ENCODE data around the gene KLF8.
A peak's percentile ranks its signal among the peaks of the same experiment; 100 is the strongest.

The KLF8 gene

DNA sequence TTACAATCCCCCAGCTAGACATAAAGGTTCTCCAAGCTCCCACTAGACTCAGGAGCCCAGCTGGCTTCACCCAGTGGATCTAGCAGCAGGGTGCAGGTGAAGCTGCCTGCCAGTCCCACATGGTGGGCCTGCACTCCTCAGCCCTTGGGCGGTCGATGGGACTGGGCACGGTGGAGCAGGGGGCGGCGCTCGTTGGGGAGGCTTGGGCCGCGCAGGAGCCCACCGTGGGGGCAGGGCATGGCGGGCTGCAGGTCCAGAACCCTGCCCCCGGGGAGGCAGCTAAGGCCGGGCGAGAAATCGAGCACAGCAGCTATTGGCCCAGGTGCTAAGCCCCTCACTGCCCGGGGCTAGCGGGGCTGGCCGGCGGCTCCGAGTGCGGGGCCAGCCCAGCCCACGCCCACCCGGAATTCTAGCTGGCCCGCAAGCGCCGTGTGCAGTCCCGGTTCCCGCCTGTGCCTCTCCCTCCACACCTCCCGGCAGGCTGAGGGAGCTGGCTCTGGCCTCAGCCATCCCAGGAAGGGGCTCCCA, 9.6 kb upstream of the KLF8 start:
- Mint-ChIP-seq H3K9me3 (peaks cover 32% of the 10 kb centered on the region), H3K27ac (no peak overlapping the region), H3K36me3 (ENCODE audit: low read depth) (no peaks in the 10 kb centered on the region), H3K27me3 (ENCODE audit: low read depth, poor library complexity) (no peaks in the 10 kb centered on the region), H3K4me1 (no peaks in the 10 kb centered on the region), H3K4me3 (no peak overlapping the region)
- no peak for DNase-seq
- TF ChIP-seq, protein P1, sequence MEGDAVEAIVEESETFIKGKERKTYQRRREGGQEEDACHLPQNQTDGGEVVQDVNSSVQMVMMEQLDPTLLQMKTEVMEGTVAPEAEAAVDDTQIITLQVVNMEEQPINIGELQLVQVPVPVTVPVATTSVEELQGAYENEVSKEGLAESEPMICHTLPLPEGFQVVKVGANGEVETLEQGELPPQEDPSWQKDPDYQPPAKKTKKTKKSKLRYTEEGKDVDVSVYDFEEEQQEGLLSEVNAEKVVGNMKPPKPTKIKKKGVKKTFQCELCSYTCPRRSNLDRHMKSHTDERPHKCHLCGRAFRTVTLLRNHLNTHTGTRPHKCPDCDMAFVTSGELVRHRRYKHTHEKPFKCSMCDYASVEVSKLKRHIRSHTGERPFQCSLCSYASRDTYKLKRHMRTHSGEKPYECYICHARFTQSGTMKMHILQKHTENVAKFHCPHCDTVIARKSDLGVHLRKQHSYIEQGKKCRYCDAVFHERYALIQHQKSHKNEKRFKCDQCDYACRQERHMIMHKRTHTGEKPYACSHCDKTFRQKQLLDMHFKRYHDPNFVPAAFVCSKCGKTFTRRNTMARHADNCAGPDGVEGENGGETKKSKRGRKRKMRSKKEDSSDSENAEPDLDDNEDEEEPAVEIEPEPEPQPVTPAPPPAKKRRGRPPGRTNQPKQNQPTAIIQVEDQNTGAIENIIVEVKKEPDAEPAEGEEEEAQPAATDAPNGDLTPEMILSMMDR (IDR thresholded peaks at IDR 0.05), result no peak

DNA sequence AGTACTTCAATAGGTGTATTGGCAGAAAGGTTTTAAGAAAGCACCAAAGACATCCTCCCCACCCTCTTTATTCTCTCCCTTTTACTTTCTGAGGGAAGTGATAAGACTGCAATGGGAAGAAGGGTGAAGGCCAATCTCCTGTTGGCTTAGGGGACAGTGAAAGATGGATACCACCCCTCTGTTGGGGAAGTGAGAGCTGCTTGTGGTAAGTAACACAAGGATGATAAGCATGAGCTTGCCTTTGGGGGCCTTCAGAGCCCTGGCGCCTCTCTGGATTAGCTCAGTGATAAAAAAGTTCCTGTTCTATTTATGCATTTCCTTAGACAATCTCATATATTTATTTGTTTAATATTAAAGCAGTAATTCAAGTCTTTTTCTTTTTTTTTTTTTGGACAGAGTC, 5.2 kb upstream of the KLF8 start:
- peaks cover 13% of the 10 kb centered on the region for H3K4me1 Mint-ChIP-seq
- no peak overlapping the region for H3K4me3 Mint-ChIP-seq
- H3K9me3 Mint-ChIP-seq, result peaks cover 33% of the 10 kb centered on the region
- no peak overlapping the region for H3K27ac Mint-ChIP-seq
- H3K36me3 Mint-ChIP-seq (ENCODE audit: low read depth), result no peaks in the 10 kb centered on the region
- DNase-seq, result no peak
- peaks cover 12% of the 10 kb centered on the region for H3K27me3 Mint-ChIP-seq (ENCODE audit: low read depth, poor library complexity)
- TF ChIP-seq, protein P1 (IDR thresholded peaks at IDR 0.05), result no peak

DNA sequence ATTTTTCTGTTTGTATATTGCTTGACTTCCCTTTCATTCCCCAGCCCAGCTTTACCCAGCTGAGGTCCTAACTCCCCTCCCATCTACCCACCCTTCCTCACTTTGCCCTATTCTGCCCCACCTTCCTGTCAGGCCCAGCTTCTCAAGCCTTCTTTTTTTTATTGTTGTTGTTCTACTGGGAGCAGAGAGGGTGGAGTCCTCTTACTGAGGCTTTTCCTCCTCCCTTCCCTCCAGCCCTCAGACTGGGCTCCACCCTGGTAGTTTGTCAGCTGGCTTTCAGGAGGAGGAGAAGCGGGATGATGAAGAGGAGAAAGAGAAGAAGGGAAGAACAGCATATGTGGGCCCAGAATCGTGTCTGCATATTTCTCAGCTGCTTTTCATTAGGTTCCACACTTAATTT, 3.2 kb upstream of the KLF8 start:
- peaks cover 26% of the 10 kb centered on the region for H3K27me3 Mint-ChIP-seq (ENCODE audit: low read depth, poor library complexity)
- no peak overlapping the region for H3K27ac Mint-ChIP-seq
- no peak for DNase-seq
- TF ChIP-seq, protein P1 (IDR thresholded peaks at IDR 0.05), result no peak
- peaks cover 32% of the 10 kb centered on the region for H3K9me3 Mint-ChIP-seq
- H3K36me3 Mint-ChIP-seq (ENCODE audit: low read depth), result no peaks in the 10 kb centered on the region
- H3K4me3 Mint-ChIP-seq, result peak overlapping the region; percentile 28
- peaks cover 13% of the 10 kb centered on the region for H3K4me1 Mint-ChIP-seq

DNA sequence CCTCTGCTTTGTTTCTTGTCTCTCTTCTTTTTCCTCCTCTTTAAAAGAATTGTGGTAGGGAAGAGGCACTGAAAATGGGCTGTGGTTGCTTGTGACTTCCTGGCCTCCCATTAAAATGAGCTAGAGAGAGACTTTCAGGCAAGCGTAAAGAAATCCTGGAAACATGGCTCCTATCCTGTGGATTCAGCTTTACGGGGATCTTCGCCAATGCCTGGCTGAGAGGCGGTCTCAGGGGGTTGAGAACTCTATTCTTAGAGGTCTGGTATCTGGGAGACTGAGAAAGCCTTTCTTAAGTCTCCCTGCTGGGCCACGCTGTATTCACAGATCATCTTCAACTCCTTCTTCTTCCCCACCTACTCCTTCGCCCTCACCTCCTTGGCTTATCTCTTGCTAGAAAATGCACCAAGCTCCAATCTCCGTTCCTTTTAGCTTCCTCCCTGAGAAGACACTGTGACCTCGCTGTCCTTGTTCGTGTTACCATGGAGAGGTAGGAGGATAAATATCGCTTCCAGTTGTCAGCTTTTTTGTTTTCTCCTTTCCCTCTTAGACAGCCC, 542 bp upstream of the KLF8 start:
- H3K9me3 Mint-ChIP-seq, result peaks cover 45% of the 10 kb centered on the region
- H3K27me3 Mint-ChIP-seq (ENCODE audit: low read depth, poor library complexity), result peaks cover 26% of the 10 kb centered on the region
- H3K27ac Mint-ChIP-seq, result no peak overlapping the region
- peaks cover 13% of the 10 kb centered on the region for H3K4me1 Mint-ChIP-seq
- DNase-seq, result no peak
- peak overlapping the region; percentile 82 for H3K4me3 Mint-ChIP-seq
- no peaks in the 10 kb centered on the region for H3K36me3 Mint-ChIP-seq (ENCODE audit: low read depth)
- TF ChIP-seq, protein P1 (IDR thresholded peaks at IDR 0.05), result no peak

DNA sequence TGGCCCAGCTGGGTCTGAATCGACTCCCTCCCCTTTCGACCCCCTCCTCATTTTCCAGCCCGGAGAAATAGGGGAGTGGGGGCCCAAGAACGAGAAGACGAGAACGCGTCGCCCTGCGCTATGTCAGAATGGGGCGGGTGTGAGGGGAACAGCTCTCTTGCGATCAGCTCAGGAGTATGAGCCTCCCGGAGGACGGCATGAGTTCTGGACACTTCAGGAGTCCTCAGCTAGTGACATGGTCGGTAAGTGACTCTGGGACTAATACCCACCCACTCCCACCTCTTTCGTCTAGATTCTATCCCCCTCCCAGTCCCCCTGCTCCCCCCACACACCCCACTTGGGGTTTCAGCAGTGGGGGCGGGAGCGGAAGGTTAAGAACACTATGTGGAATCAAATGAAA, 944 bp downstream of the KLF8 start:
- H3K27me3 Mint-ChIP-seq (ENCODE audit: low read depth, poor library complexity), result peaks cover 26% of the 10 kb centered on the region
- no peak overlapping the region for H3K27ac Mint-ChIP-seq
- peak; percentile 4 for DNase-seq
- peaks cover 13% of the 10 kb centered on the region for H3K4me1 Mint-ChIP-seq
- H3K9me3 Mint-ChIP-seq, result peaks cover 44% of the 10 kb centered on the region
- H3K4me3 Mint-ChIP-seq, result peak overlapping the region; percentile 82
- no peaks in the 10 kb centered on the region for H3K36me3 Mint-ChIP-seq (ENCODE audit: low read depth)
- TF ChIP-seq, protein P1 (IDR thresholded peaks at IDR 0.05), result no peak

DNA sequence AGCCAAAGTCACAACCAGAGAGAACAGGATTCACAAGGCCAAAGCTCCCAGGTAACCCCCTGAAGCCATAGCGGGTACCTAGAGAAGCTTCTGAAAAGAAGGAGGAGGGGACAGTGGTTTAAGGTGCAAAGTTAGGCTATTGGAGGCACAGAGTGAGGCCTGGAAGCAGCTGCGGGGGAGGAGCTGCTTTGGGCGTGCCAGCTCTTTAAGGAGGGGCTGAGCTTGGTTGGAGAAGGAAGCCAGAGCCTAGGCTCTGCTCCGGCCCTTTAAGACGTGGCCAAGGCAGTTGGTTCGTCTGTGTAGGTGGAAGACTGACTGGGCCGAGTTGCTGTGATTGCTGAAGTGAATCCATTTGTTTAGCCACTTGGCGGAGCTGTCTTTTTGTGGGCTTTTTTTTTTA, 1.5 kb downstream of the KLF8 start:
- DNase-seq, result peak; percentile 6
- Mint-ChIP-seq H3K27ac (no peak overlapping the region), H3K36me3 (ENCODE audit: low read depth) (no peaks in the 10 kb centered on the region), H3K27me3 (ENCODE audit: low read depth, poor library complexity) (peaks cover 26% of the 10 kb centered on the region), H3K4me3 (peak overlapping the region; percentile 82), H3K4me1 (peaks cover 12% of the 10 kb centered on the region), H3K9me3 (peaks cover 48% of the 10 kb centered on the region)
- TF ChIP-seq, protein P1 (IDR thresholded peaks at IDR 0.05), result no peak

Measured in nephron progenitor cell (in vitro differentiated cells).